NB4 (cell line): ENCODE measurements around the gene ESCO1.

Experiments used
- CTCF ChIP-seq: IDR thresholded peaks from one replicate; pipeline ENCODE4 v1.5.1; 2012; ENCODE audit warnings: low read depth, low read length
- POLR2A ChIP-seq: IDR thresholded peaks from 2 replicates; pipeline ENCODE4 v1.6.1; 2011; ENCODE audit warnings: mild to moderate bottlenecking; ENCODE audit not compliant: insufficient read length; ENCODE audit errors: extremely low read depth
- TF ChIP-seq, protein P1 (sequence below): IDR thresholded peaks from 2 replicates; pipeline ENCODE4 v1.6.1; 2011; ENCODE audit warnings: low read depth, low read length

GRCh38 chr18:21484851-21485636 is 115.5 kb downstream of the ESCO1 start:
- TF ChIP-seq CTCF (no peak), POLR2A (no peak)
- TF ChIP-seq, protein P1, sequence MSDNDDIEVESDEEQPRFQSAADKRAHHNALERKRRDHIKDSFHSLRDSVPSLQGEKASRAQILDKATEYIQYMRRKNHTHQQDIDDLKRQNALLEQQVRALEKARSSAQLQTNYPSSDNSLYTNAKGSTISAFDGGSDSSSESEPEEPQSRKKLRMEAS: no peak
